ENCODE measurements around the gene CDH12.

CDH12 gene

GRCh38 chr5:22488427-22488826 lies 364.7 kb downstream of the CDH12 start:
- Histone ChIP-seq H3K36me3 (ENCODE audit: insufficient read depth, low read length) (no peaks in the 10 kb centered on the region), H3K27me3 (ENCODE audit: insufficient read depth, low read length) (no peaks in the 10 kb centered on the region), H3K27ac (ENCODE audit: low read depth, low read length) (no peak overlapping the region), H3K4me3 (ENCODE audit: low read depth, low read length) (no peak overlapping the region), H3K79me2 (ENCODE audit: control insufficient read depth, insufficient read depth, low read length, unreplicated experiment) (no peaks in the 10 kb centered on the region), H3K4me1 (ENCODE audit: control insufficient read depth, insufficient read depth, low read length, unreplicated experiment) (no peaks in the 10 kb centered on the region), H2AFZ (ENCODE audit: low read length, unreplicated experiment) (no peak overlapping the region)

- no peak overlapping the region for H3K27ac ChIP-seq (ENCODE audit: low read depth, low read length)
- H3K36me3 ChIP-seq (ENCODE audit: insufficient read depth, low read length) = no peaks in the 10 kb centered on the region
- no peaks in the 10 kb centered on the region for H3K4me1 ChIP-seq (ENCODE audit: control insufficient read depth, insufficient read depth, low read length, unreplicated experiment)
- no peak overlapping the region for H3K4me3 ChIP-seq (ENCODE audit: low read depth, low read length)
- no peaks in the 10 kb centered on the region for H3K79me2 ChIP-seq (ENCODE audit: control insufficient read depth, insufficient read depth, low read length, unreplicated experiment)
- no peak overlapping the region for H2AFZ ChIP-seq (ENCODE audit: low read length, unreplicated experiment)
- H3K27me3 ChIP-seq (ENCODE audit: insufficient read depth, low read length) = no peaks in the 10 kb centered on the region
Measured at GRCh38 chr5:22480305-22480704, 372.8 kb downstream of the CDH12 start.

GRCh38 chr5:22473886-22474285 lies 379.3 kb downstream of the CDH12 start:
- H3K4me3 ChIP-seq (ENCODE audit: low read depth, low read length) = no peak overlapping the region
- no peaks in the 10 kb centered on the region for H3K36me3 ChIP-seq (ENCODE audit: insufficient read depth, low read length)
- H3K27ac ChIP-seq (ENCODE audit: low read depth, low read length) = no peak overlapping the region
- no peaks in the 10 kb centered on the region for H3K79me2 ChIP-seq (ENCODE audit: control insufficient read depth, insufficient read depth, low read length, unreplicated experiment)
- H2AFZ ChIP-seq (ENCODE audit: low read length, unreplicated experiment) = no peak overlapping the region
- H3K27me3 ChIP-seq (ENCODE audit: insufficient read depth, low read length) = no peaks in the 10 kb centered on the region
- H3K4me1 ChIP-seq (ENCODE audit: control insufficient read depth, insufficient read depth, low read length, unreplicated experiment) = no peaks in the 10 kb centered on the region

- no peaks in the 10 kb centered on the region for H3K4me1 ChIP-seq (ENCODE audit: control insufficient read depth, insufficient read depth, low read length, unreplicated experiment)
- H3K27me3 ChIP-seq (ENCODE audit: insufficient read depth, low read length) = no peaks in the 10 kb centered on the region
- H3K4me3 ChIP-seq (ENCODE audit: low read depth, low read length) = no peak overlapping the region
- H3K27ac ChIP-seq (ENCODE audit: low read depth, low read length) = no peak overlapping the region
- H3K79me2 ChIP-seq (ENCODE audit: control insufficient read depth, insufficient read depth, low read length, unreplicated experiment) = no peaks in the 10 kb centered on the region
- no peaks in the 10 kb centered on the region for H3K36me3 ChIP-seq (ENCODE audit: insufficient read depth, low read length)
- no peak overlapping the region for H2AFZ ChIP-seq (ENCODE audit: low read length, unreplicated experiment)
Measured at GRCh38 chr5:22471154-22471553, 382.0 kb downstream of the CDH12 start.

- Histone ChIP-seq H3K79me2 (ENCODE audit: control insufficient read depth, insufficient read depth, low read length, unreplicated experiment) (no peaks in the 10 kb centered on the region), H2AFZ (ENCODE audit: low read length, unreplicated experiment) (no peak overlapping the region), H3K27ac (ENCODE audit: low read depth, low read length) (no peak overlapping the region), H3K27me3 (ENCODE audit: insufficient read depth, low read length) (no peaks in the 10 kb centered on the region), H3K4me3 (ENCODE audit: low read depth, low read length) (no peak overlapping the region), H3K4me1 (ENCODE audit: control insufficient read depth, insufficient read depth, low read length, unreplicated experiment) (no peaks in the 10 kb centered on the region), H3K36me3 (ENCODE audit: insufficient read depth, low read length) (no peaks in the 10 kb centered on the region)
Measured at GRCh38 chr5:22470408-22470807, 382.7 kb downstream of the CDH12 start.

- Histone ChIP-seq H3K79me2 (ENCODE audit: control insufficient read depth, insufficient read depth, low read length, unreplicated experiment) (no peaks in the 10 kb centered on the region), H3K27ac (ENCODE audit: low read depth, low read length) (no peak overlapping the region), H3K36me3 (ENCODE audit: insufficient read depth, low read length) (no peaks in the 10 kb centered on the region), H3K4me3 (ENCODE audit: low read depth, low read length) (no peak overlapping the region), H3K4me1 (ENCODE audit: control insufficient read depth, insufficient read depth, low read length, unreplicated experiment) (no peaks in the 10 kb centered on the region), H3K27me3 (ENCODE audit: insufficient read depth, low read length) (no peaks in the 10 kb centered on the region), H2AFZ (ENCODE audit: low read length, unreplicated experiment) (no peak overlapping the region)
Measured at GRCh38 chr5:22465616-22466015, 387.5 kb downstream of the CDH12 start.

- H3K36me3 ChIP-seq (ENCODE audit: insufficient read depth, low read length) = no peaks in the 10 kb centered on the region
- H3K79me2 ChIP-seq (ENCODE audit: control insufficient read depth, insufficient read depth, low read length, unreplicated experiment) = no peaks in the 10 kb centered on the region
- H3K27ac ChIP-seq (ENCODE audit: low read depth, low read length) = no peak overlapping the region
- H3K4me1 ChIP-seq (ENCODE audit: control insufficient read depth, insufficient read depth, low read length, unreplicated experiment) = no peaks in the 10 kb centered on the region
- no peaks in the 10 kb centered on the region for H3K27me3 ChIP-seq (ENCODE audit: insufficient read depth, low read length)
- no peak overlapping the region for H2AFZ ChIP-seq (ENCODE audit: low read length, unreplicated experiment)
- H3K4me3 ChIP-seq (ENCODE audit: low read depth, low read length) = no peak overlapping the region
Measured at GRCh38 chr5:22465177-22465576, 388.0 kb downstream of the CDH12 start.

GRCh38 chr5:22460189-22460588 lies 393.0 kb downstream of the CDH12 start:
- Histone ChIP-seq H2AFZ (ENCODE audit: low read length, unreplicated experiment) (no peak overlapping the region), H3K27me3 (ENCODE audit: insufficient read depth, low read length) (no peaks in the 10 kb centered on the region), H3K27ac (ENCODE audit: low read depth, low read length) (no peak overlapping the region), H3K4me1 (ENCODE audit: control insufficient read depth, insufficient read depth, low read length, unreplicated experiment) (no peaks in the 10 kb centered on the region), H3K79me2 (ENCODE audit: control insufficient read depth, insufficient read depth, low read length, unreplicated experiment) (no peaks in the 10 kb centered on the region), H3K4me3 (ENCODE audit: low read depth, low read length) (no peak overlapping the region), H3K36me3 (ENCODE audit: insufficient read depth, low read length) (no peaks in the 10 kb centered on the region)

GRCh38 chr5:22432905-22433304 lies 420.2 kb downstream of the CDH12 start:
- H3K79me2 ChIP-seq (ENCODE audit: control insufficient read depth, insufficient read depth, low read length, unreplicated experiment) = no peaks in the 10 kb centered on the region
- H3K4me1 ChIP-seq (ENCODE audit: control insufficient read depth, insufficient read depth, low read length, unreplicated experiment) = no peaks in the 10 kb centered on the region
- no peak overlapping the region for H2AFZ ChIP-seq (ENCODE audit: low read length, unreplicated experiment)
- no peak overlapping the region for H3K4me3 ChIP-seq (ENCODE audit: low read depth, low read length)
- H3K27ac ChIP-seq (ENCODE audit: low read depth, low read length) = no peak overlapping the region
- H3K36me3 ChIP-seq (ENCODE audit: insufficient read depth, low read length) = no peaks in the 10 kb centered on the region
- H3K27me3 ChIP-seq (ENCODE audit: insufficient read depth, low read length) = no peaks in the 10 kb centered on the region

- H3K4me3 ChIP-seq (ENCODE audit: low read depth, low read length) = no peak overlapping the region
- H3K27ac ChIP-seq (ENCODE audit: low read depth, low read length) = no peak overlapping the region
- no peaks in the 10 kb centered on the region for H3K4me1 ChIP-seq (ENCODE audit: control insufficient read depth, insufficient read depth, low read length, unreplicated experiment)
- H3K27me3 ChIP-seq (ENCODE audit: insufficient read depth, low read length) = no peaks in the 10 kb centered on the region
- H2AFZ ChIP-seq (ENCODE audit: low read length, unreplicated experiment) = no peak overlapping the region
- H3K79me2 ChIP-seq (ENCODE audit: control insufficient read depth, insufficient read depth, low read length, unreplicated experiment) = no peaks in the 10 kb centered on the region
- H3K36me3 ChIP-seq (ENCODE audit: insufficient read depth, low read length) = no peaks in the 10 kb centered on the region
Measured at GRCh38 chr5:22431840-22432239, 421.3 kb downstream of the CDH12 start.

GRCh38 chr5:22431406-22431805 lies 421.7 kb downstream of the CDH12 start:
- H3K27me3 ChIP-seq (ENCODE audit: insufficient read depth, low read length) = no peaks in the 10 kb centered on the region
- H3K79me2 ChIP-seq (ENCODE audit: control insufficient read depth, insufficient read depth, low read length, unreplicated experiment) = no peaks in the 10 kb centered on the region
- H3K4me1 ChIP-seq (ENCODE audit: control insufficient read depth, insufficient read depth, low read length, unreplicated experiment) = no peaks in the 10 kb centered on the region
- H3K36me3 ChIP-seq (ENCODE audit: insufficient read depth, low read length) = no peaks in the 10 kb centered on the region
- no peak overlapping the region for H2AFZ ChIP-seq (ENCODE audit: low read length, unreplicated experiment)
- H3K27ac ChIP-seq (ENCODE audit: low read depth, low read length) = no peak overlapping the region
- H3K4me3 ChIP-seq (ENCODE audit: low read depth, low read length) = no peak overlapping the region
